Vagina (tissue), 2 donors: Measurements from ENCODE around the gene SGF29.

Experiments used
- CTCF ChIP-seq, 3 experiments: fragments of 450-650 bp in 2 of 3; fragments of 200-600 bp in 1 of 3; sonication (generic) in 1 of 3; IDR thresholded peaks; one replicate each; pipeline ENCODE4 v1.5.1; 2017 to 2019; ENCODE audit warnings: antibody characterized with exemption in 3 of 3, mild to moderate bottlenecking in 2 of 3, moderate library complexity in 2 of 3
- POLR2A ChIP-seq, 2 donors: fragments of 450-650 bp; IDR thresholded peaks; one replicate each; pipeline ENCODE4 v1.6.1; 2017; ENCODE audit warnings: antibody characterized with exemption in 2 of 2, mild to moderate bottlenecking in 2 of 2, moderate library complexity in 2 of 2

GRCh38 chr16:28511031-28511430 is 42.7 kb upstream of the SGF29 start:
- no peak for TF ChIP-seq CTCF (IDR thresholded peaks at IDR 0.05)
- no peak for TF ChIP-seq POLR2A (IDR thresholded peaks at IDR 0.05)
